WTC11 (cell line): ENCODE measurements around the gene PITPNC1. TPM values are rescaled to one million over a fixed set of nuclear protein-coding genes. Genes with fewer than 3 reads are reported as not detected.
A peak's percentile ranks its signal among the peaks of the same experiment; 100 is the strongest.

Source experiments
- ATAC-seq: fragments of 200-7000 bp; cut with Tn5 transposase; 2 replicates; pipeline ENCODE4 v1.10.0; 2021; ENCODE audit warnings: mild to moderate bottlenecking, moderate library complexity
- CTCF ChIA-PET: fragments of 300-600 bp; sonication (Branson Sonifier 250); formaldehyde crosslinking; loops from one replicate; lab custom pipeline; 2021; ENCODE audit warnings: antibody characterized with exemption; lab: Charles Lee
- POLR2A ChIA-PET: fragments of 350-600 bp; sonication (Branson Sonifier 250); formaldehyde crosslinking; loops from one replicate; lab custom pipeline; 2021; ENCODE audit warnings: antibody characterized with exemption; lab: Charles Lee
- DNase-seq: peaks from one replicate; pipeline ENCODE4 v3.0.0; 2021; ENCODE audit warnings: low spot score
- H3K27ac Mint-ChIP-seq: 2 replicates; pipeline ENCODE4 v1.8.0; 2021; ENCODE audit warnings: mixed read lengths
- H3K27me3 Mint-ChIP-seq: 2 replicates; pipeline ENCODE4 v1.8.0; 2021; ENCODE audit warnings: low read depth, mild to moderate bottlenecking, moderate library complexity, mixed read lengths
- H3K36me3 Mint-ChIP-seq: 2 replicates; pipeline ENCODE4 v1.8.0; 2021; ENCODE audit warnings: mixed read lengths
- H3K4me1 Mint-ChIP-seq: 2 replicates; pipeline ENCODE4 v1.8.0; 2022; ENCODE audit warnings: mixed read lengths
- H3K4me3 Mint-ChIP-seq: 2 replicates; pipeline ENCODE4 v1.8.0; 2021; ENCODE audit warnings: mild to moderate bottlenecking, moderate library complexity, mixed read lengths
- H3K9me3 Mint-ChIP-seq: 2 replicates; pipeline ENCODE4 v1.8.0; 2021; ENCODE audit warnings: mixed read lengths
- AFF4 ChIP-seq: sonication (generic); formaldehyde crosslinking; IDR thresholded peaks from 2 replicates; pipeline ENCODE4 v1.8.1; 2023; ENCODE audit warnings: mild to moderate bottlenecking, missing genetic modification reagents, borderline replicate concordance
- GRHL2 ChIP-seq: fragments of 250-450 bp; sonication (Bioruptor Pico); IDR thresholded peaks from 2 replicates; pipeline ENCODE4 v1.8.0; 2022; ENCODE audit warnings: mild to moderate bottlenecking, moderate library complexity; ENCODE audit not compliant: insufficient replicate concordance, severe bottlenecking
- HMGA2 ChIP-seq: fragments of 250-450 bp; sonication (Bioruptor Pico); IDR thresholded peaks from 2 replicates; pipeline ENCODE4 v1.4.0; 2021; ENCODE audit warnings: mild to moderate bottlenecking, moderate library complexity
- IRF1 ChIP-seq: sonication (generic); formaldehyde crosslinking; IDR thresholded peaks from 2 replicates; pipeline ENCODE4 v1.8.0; 2023; ENCODE audit warnings: missing genetic modification reagents
- KAT7 ChIP-seq: sonication (generic); formaldehyde crosslinking; IDR thresholded peaks from 2 replicates; pipeline ENCODE4 v1.8.1; 2023; ENCODE audit warnings: missing genetic modification reagents, mild to moderate bottlenecking, borderline replicate concordance
- MAX ChIP-seq: sonication (generic); formaldehyde crosslinking; IDR thresholded peaks from 2 replicates; pipeline ENCODE4 v1.8.0; 2022; ENCODE audit warnings: mild to moderate bottlenecking, missing genetic modification reagents
- SMAD4 ChIP-seq: sonication (generic); formaldehyde crosslinking; IDR thresholded peaks from 2 replicates; pipeline ENCODE4 v1.8.0; 2022; ENCODE audit warnings: mild to moderate bottlenecking, missing genetic modification reagents
- SP1 ChIP-seq: sonication (generic); formaldehyde crosslinking; conservative IDR thresholded peaks from 2 replicates; pipeline ENCODE4 v1.8.1; 2022; ENCODE audit warnings: missing genetic modification reagents
- TEAD4 ChIP-seq: sonication (generic); formaldehyde crosslinking; IDR thresholded peaks from 2 replicates; pipeline ENCODE4 v1.8.0; 2022; ENCODE audit warnings: mild to moderate bottlenecking, missing genetic modification reagents
- ZMAT4 ChIP-seq: fragments of 250-450 bp; sonication (Bioruptor Pico); IDR thresholded peaks from 2 replicates; pipeline ENCODE4 v1.9.0; 2021; ENCODE audit warnings: mild to moderate bottlenecking
- total RNA-seq: library from RNA; stranded (reverse); gene quantifications from 3 replicates; pipeline ENCODE4 v1.2.3, GENCODE V29; 2021
- TF ChIP-seq, protein P1 (sequence below): fragments of 250-450 bp; sonication (Bioruptor Pico); IDR thresholded peaks from 2 replicates; pipeline ENCODE4 v1.9.0; 2021; ENCODE audit warnings: moderate library complexity, mild to moderate bottlenecking, inconsistent platforms, borderline replicate concordance
- TF ChIP-seq, protein P2 (sequence below): sonication (generic); formaldehyde crosslinking; IDR thresholded peaks from 2 replicates; pipeline ENCODE4 v1.8.1; 2022; ENCODE audit warnings: low read depth, missing genetic modification reagents, borderline replicate concordance
- TF ChIP-seq, protein P3 (sequence below): sonication (generic); formaldehyde crosslinking; IDR thresholded peaks from 2 replicates; pipeline ENCODE4 v1.8.1; 2022; ENCODE audit warnings: low read depth, mild to moderate bottlenecking, moderate library complexity, missing genetic modification reagents, borderline replicate concordance
- TF ChIP-seq, protein P4 (sequence below): fragments of 250-450 bp; sonication (Bioruptor Pico); IDR thresholded peaks from 2 replicates; pipeline ENCODE4 v1.8.0; 2021; ENCODE audit warnings: mild to moderate bottlenecking
- TF ChIP-seq, protein P5 (sequence below): sonication (generic); formaldehyde crosslinking; IDR thresholded peaks from 2 replicates; pipeline ENCODE4 v1.8.1; 2022; ENCODE audit warnings: mild to moderate bottlenecking, missing genetic modification reagents, moderate library complexity, borderline replicate concordance

Gene PITPNC1
- total RNA-seq, 1 experiment from 2014 or later: 39.8 TPM

- no peaks in the 10 kb centered on the region for H3K27me3 Mint-ChIP-seq
- H3K4me1 Mint-ChIP-seq: peaks cover 29% of the 10 kb centered on the region
- POLR2A ChIA-PET: interaction anchor here (0.8 kb wide), 1 partner anchor 21 kb away, joined by 3 read pairs; no protein-coding TSS in a partner anchor
- peak; percentile 49 for ATAC-seq
- CTCF ChIA-PET: interaction anchor here (0.6 kb wide), 1 partner anchor 122 kb away, joined by 3 read pairs; no protein-coding TSS in a partner anchor
- TF ChIP-seq HMGA2: no peak
- TF ChIP-seq, protein P1, sequence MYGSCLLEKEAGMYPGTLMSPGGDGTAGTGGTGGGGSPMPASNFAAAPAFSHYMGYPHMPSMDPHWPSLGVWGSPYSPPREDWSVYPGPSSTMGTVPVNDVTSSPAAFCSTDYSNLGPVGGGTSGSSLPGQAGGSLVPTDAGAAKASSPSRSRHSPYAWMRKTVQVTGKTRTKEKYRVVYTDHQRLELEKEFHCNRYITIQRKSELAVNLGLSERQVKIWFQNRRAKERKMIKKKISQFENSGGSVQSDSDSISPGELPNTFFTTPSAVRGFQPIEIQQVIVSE (CRISPR knock-in tag): no peak
- TF ChIP-seq KAT7 (CRISPR knock-in tag): no peak
- TF ChIP-seq MAX (CRISPR knock-in tag): no peak
- TF ChIP-seq ZMAT4: no peak
- TF ChIP-seq, protein P2, sequence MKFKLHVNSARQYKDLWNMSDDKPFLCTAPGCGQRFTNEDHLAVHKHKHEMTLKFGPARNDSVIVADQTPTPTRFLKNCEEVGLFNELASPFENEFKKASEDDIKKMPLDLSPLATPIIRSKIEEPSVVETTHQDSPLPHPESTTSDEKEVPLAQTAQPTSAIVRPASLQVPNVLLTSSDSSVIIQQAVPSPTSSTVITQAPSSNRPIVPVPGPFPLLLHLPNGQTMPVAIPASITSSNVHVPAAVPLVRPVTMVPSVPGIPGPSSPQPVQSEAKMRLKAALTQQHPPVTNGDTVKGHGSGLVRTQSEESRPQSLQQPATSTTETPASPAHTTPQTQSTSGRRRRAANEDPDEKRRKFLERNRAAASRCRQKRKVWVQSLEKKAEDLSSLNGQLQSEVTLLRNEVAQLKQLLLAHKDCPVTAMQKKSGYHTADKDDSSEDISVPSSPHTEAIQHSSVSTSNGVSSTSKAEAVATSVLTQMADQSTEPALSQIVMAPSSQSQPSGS (CRISPR knock-in tag): no peak
- no peak for TF ChIP-seq GRHL2 (CRISPR knock-in tag)
- TF ChIP-seq, protein P3, sequence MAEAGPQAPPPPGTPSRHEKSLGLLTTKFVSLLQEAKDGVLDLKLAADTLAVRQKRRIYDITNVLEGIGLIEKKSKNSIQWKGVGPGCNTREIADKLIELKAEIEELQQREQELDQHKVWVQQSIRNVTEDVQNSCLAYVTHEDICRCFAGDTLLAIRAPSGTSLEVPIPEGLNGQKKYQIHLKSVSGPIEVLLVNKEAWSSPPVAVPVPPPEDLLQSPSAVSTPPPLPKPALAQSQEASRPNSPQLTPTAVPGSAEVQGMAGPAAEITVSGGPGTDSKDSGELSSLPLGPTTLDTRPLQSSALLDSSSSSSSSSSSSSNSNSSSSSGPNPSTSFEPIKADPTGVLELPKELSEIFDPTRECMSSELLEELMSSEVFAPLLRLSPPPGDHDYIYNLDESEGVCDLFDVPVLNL (CRISPR knock-in tag): no peak
- TF ChIP-seq, all 79 proteins: peak for 0
- Mint-ChIP-seq H3K36me3 (peaks cover 55% of the 10 kb centered on the region), H3K27ac (0 out of 2 replicates have a peak overlapping the region, but pooled peaks have one; percentile 92), H3K4me3 (no peak overlapping the region), H3K9me3 (no peaks in the 10 kb centered on the region)
- DNase-seq: no peak
Measured at GRCh38 chr17:67353161-67353560, 23.9 kb upstream of the PITPNC1 start.

- H3K4me1 Mint-ChIP-seq: peaks cover 29% of the 10 kb centered on the region
- POLR2A ChIA-PET: interaction anchor here (0.5 to 0.8 kb wide), 3 partner anchors 13 to 222 kb away, joined by 3 read pairs; no protein-coding TSS in a partner anchor
- H3K9me3 Mint-ChIP-seq: no peaks in the 10 kb centered on the region
- no peaks in the 10 kb centered on the region for H3K27me3 Mint-ChIP-seq
- DNase-seq (no peak), ATAC-seq (peak; percentile 76)
- H3K27ac Mint-ChIP-seq: peak overlapping the region; percentile 92
- H3K36me3 Mint-ChIP-seq: peaks cover 49% of the 10 kb centered on the region
- CTCF ChIA-PET: interaction anchor here (1.0 to 1.1 kb wide), 2 partner anchors 25 to 76 kb away, joined by 4 to 6 read pairs; no protein-coding TSS in a partner anchor
- peak overlapping the region; percentile 18; the same call in 1 of the 2 replicates for H3K4me3 Mint-ChIP-seq
- TF ChIP-seq, protein P3 (CRISPR knock-in tag): no peak
- no peak for TF ChIP-seq SP1 (CRISPR knock-in tag)
- TF ChIP-seq, protein P4, sequence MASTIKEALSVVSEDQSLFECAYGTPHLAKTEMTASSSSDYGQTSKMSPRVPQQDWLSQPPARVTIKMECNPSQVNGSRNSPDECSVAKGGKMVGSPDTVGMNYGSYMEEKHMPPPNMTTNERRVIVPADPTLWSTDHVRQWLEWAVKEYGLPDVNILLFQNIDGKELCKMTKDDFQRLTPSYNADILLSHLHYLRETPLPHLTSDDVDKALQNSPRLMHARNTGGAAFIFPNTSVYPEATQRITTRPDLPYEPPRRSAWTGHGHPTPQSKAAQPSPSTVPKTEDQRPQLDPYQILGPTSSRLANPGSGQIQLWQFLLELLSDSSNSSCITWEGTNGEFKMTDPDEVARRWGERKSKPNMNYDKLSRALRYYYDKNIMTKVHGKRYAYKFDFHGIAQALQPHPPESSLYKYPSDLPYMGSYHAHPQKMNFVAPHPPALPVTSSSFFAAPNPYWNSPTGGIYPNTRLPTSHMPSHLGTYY (CRISPR knock-in tag): no peak
- TF ChIP-seq, all 79 proteins: peak for 0
Measured at GRCh38 chr17:67353929-67354574, 23.0 kb upstream of the PITPNC1 start.

- H3K27ac Mint-ChIP-seq: 0 out of 2 replicates have a peak overlapping the region, but pooled peaks have one; percentile 10
- peaks cover 44% of the 10 kb centered on the region for H3K36me3 Mint-ChIP-seq
- CTCF ChIA-PET: interaction anchor here (0.7 kb wide), 1 partner anchor 92 kb away, joined by 5 read pairs; no protein-coding TSS in a partner anchor
- H3K4me1 Mint-ChIP-seq: peaks cover 28% of the 10 kb centered on the region
- no peak for DNase-seq
- no peaks in the 10 kb centered on the region for H3K27me3 Mint-ChIP-seq
- POLR2A ChIA-PET: no interaction called here
- no peak overlapping the region for H3K4me3 Mint-ChIP-seq
- no peak for ATAC-seq
- no peaks in the 10 kb centered on the region for H3K9me3 Mint-ChIP-seq
- TF ChIP-seq SMAD4 (CRISPR knock-in tag) (no peak), AFF4 (CRISPR knock-in tag) (no peak), IRF1 (no peak), TEAD4 (no peak)
- TF ChIP-seq, protein P5, sequence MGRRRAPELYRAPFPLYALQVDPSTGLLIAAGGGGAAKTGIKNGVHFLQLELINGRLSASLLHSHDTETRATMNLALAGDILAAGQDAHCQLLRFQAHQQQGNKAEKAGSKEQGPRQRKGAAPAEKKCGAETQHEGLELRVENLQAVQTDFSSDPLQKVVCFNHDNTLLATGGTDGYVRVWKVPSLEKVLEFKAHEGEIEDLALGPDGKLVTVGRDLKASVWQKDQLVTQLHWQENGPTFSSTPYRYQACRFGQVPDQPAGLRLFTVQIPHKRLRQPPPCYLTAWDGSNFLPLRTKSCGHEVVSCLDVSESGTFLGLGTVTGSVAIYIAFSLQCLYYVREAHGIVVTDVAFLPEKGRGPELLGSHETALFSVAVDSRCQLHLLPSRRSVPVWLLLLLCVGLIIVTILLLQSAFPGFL (CRISPR knock-in tag): no peak
Measured at GRCh38 chr17:67358612-67359011, 18.5 kb upstream of the PITPNC1 start.
